Germinal center (tissue), 1 donor: ENCODE results near the gene LRRC37A3.
"Not testable (repeated sequence)": the region's sequence is repeated elsewhere in the genome, so short reads cannot be mapped to it uniquely, and the experiment has no call there.

ENCODE experiments used
- DNase-seq: peaks from one replicate; pipeline ENCODE4 v3.0.0; 2012; ENCODE audit warnings: mixed read lengths, low spot score

The LRRC37A3 gene

GRCh38 chr17:64919289-64920025, at the start of gene LRRC37A3:
LRRC37A3 (minus strand) TSS chr17:64919478; CDS start chr17:64897257, 22,221 bp downstream.
- peak; percentile 91 for DNase-seq

DNA sequence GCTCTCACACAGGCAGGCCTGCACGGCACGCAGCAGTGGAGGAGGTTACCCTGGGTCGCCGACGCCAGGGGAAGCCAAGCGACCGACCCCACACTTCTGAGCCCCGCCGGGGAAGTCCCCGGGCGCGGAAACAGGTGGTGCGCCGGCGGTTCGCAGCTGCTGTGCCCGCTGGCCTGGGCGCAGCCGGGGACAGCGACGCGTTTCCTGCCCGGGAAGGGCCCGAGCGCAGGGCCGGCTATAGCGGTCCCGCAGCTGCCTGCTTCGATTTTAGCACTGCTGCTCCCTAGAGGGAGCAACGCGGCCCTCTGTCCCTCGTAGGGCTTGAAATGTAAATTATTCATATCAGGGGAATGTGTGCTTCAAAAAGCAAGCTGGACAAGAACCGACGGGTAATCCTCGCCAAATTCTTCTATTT, 46.6 kb upstream of the LRRC37A3 start:
- peak; percentile 84 for DNase-seq

DNA sequence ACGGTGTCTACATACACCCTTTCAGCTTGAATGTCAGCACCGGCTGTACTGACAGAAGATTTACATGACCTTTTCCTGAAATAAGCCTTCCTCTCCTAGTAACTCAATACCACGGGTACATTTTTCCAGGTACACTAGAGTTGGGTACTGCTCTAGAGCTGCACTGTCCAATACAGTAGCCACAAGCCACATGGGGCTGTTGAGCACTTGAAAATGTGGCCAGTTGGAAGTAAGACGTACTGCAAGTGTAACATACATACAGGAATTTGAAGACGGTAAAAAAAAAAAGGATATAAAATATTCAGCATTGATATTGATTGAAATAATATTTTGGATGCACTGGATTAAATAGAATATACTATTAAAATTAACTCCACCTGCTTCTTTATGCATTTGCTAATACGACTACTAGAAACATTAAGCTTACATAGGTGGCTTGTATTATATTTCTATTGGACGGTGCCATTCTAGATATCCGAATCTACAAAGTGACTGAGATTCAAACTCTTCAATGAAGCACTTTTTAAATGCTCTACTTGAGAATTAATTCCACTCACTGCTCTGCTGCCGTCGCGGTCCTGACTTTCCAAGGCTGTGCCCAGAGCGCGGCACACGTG, 46.1 kb upstream of the LRRC37A3 start:
- not testable (repeated sequence) for DNase-seq

GRCh38 chr17:64964796-64965195, 45.5 kb upstream of the LRRC37A3 start:
- DNase-seq: no peak

DNA sequence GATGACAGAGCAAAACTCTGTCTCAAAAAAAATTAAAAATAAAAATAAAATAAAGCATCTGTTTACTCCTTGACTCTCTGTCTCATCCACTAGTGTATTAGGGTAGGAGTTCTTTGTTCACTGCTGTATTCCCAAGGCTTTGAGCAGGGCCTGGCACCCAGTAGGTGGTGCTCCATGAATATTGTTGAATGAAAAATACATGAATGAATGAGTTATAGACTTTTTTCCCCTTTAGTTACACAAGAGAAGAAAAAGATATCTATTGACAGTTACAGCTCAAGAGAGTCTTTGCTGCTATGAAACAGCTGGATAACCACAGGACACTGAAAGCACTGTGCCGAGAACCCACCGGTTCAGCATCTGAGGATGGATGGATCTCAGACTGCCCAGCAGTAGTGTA, 44.5 kb upstream of the LRRC37A3 start:
- DNase-seq: not testable (repeated sequence)

- DNase-seq: not testable (repeated sequence)
Measured at GRCh38 chr17:64961563-64962378, 42.5 kb upstream of the LRRC37A3 start.

DNA sequence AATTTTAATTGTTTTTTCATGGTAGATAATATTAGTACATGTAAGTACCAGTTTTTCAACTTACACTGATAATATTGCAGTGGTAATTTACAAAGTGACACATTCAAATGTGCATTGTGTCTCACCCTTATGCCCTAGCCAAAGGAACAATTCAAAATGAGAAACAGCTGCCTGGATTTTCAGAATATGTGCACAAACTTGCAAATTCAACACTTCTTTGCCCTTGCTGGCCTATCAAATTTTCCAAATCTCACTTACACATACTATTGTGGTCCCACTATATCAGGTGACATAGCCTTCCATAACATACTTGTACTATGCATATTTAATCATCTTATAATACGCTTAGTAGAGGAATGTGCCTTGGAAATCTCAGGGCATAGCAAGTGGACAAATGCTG, 32.6 kb upstream of the LRRC37A3 start:
- no peak for DNase-seq

- no peak for DNase-seq
Measured at GRCh38 chr17:64950871-64951270, 31.6 kb upstream of the LRRC37A3 start.

- DNase-seq: no peak
Measured at GRCh38 chr17:64947152-64947551, 27.9 kb upstream of the LRRC37A3 start.

DNA sequence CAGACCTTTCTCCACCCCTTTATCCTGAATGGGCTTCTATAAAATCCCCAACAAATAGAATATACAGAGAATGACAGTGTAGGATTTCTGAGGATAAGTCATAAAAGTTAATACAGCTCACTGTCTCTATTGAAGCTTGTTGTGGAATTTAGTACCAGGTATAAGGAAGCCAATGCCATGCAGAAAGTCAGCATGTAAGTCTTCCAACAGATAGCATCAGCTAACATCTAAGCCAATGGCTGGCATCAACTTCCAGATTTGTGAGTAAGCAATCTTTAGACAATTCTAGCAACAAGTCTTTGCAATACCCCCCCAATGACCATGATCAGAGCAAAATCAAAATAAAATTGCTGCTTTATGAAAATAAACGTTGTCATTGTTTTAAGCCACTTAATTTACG, 22.5 kb upstream of the LRRC37A3 start:
- DNase-seq: no peak

DNA sequence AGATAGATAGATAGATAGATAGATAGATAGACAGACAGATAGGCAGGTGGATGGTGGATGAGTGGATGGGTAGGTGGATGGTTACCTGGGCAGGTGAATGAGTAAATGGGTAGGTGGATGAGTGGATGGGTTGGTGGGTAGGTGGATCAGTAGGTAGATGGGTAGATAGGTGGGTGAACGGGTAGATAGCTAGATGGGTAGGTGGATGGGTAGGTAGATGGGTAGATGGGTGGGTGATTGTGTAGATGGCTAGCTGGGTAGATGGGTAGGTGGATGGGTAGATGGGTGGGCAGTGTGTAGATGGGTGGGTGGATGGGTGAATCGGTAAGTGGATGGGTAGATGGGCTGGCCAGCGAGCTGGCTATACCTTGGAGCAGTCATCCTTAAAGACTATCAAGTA, 21.8 kb upstream of the LRRC37A3 start:
- DNase-seq: no peak

DNA sequence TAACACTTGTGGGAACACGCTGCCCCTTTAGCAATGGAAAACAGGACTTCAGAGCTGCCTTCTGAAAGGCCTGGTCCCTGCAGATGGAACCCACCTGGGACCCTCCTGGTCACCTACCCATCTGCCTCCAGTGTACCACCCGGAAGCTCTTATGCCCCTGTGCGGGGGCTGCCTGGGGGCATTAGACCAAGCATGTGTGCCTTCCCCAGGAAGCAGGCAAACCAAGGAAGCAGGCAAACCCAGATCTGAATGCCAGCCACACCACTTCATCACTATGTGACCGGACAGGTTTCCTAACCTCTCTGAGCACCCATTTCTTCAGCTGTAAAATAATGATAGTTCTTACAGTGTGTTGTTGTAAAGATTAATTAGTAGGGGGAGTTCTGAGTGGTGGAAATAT, 20.8 kb upstream of the LRRC37A3 start:
- DNase-seq: no peak

DNA sequence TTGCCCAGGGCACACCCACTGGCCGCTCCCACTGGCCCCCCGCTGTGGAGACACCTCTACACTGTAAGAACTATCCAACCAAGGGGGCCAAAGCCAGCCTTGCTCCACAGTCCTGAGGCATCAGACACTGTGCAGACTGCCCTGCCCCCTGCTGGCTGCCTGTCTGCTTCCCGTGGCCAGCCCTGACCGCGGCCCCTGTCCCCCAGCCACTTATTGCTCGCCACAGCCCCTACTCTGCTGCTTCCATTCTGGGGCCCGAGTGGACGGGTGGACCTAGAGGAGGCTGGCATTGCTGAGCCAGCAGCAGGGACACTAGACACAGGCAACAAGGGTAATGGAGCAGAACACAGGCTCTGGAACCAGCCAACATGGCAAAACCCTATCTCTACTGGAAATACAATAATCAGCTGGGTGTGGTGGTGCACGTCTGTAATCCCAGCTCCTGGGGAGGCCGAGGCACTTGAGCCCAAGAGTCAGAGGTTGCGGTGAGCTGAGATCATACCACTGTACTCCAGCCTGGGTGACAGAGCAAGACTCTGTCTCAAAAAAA, 19.7 kb upstream of the LRRC37A3 start:
- peak; percentile 35 for DNase-seq

- no peak for DNase-seq
Measured at GRCh38 chr17:64938290-64938689, 19.0 kb upstream of the LRRC37A3 start.

DNA sequence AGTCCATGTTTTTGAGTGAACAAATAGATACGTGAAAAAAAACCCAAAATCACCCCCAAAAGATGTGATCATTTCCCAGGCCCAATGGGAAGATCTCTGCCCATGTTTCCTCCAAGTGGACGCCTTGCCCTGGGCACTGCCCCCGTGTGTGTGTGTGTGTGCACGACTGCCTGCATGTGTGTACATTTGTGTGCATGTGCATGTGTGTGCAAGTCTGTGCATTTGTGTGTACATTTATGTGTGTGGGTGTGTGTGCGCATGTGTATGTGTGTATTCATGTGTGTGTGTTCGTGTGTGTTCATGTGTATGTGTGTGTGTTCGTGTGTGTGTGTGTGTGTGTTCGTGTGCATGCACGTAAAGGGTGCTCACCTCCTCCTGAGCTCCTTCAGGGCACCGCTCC, 16.8 kb upstream of the LRRC37A3 start:
- no peak for DNase-seq

- DNase-seq: not testable (repeated sequence)
Measured at GRCh38 chr17:64934284-64934778, 15.1 kb upstream of the LRRC37A3 start.

DNA sequence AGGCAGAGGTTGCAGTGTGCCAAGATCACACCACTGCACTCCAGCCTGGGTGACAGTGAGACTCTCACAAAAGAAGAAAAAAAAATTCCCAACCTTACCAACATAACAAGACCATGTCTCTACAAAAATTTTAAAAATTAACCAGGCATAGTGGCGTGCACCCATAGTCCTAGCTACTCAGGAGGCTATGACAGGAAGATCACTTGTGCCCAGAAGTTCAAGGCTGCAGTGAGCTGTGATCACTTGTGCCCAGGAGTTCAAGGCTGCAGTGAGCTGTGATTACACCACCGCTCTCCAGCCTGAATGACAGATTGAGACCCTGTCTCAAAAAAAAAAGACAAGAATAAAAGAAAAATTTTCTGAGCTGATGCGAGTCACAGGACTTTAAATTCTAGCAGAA, 13.6 kb upstream of the LRRC37A3 start:
- not testable (repeated sequence) for DNase-seq

DNA sequence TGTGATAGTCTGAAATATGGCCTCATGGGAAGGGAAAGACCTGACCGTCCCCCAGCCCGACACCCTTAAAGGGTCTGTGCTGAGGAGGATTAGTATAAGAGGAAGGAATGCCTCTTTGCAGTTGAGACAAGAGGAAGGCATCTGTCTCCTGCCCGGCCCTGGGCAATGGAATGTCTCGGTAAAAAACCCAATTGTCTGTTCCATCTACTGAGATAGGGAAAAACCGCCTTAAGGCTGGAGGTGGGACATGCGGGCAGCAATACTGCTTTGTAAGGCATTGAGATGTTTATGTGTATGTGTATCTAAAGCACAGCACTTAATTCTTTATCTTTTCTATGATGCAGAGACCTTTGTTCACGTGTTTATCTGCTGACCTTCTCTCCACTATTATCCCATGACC, 11.1 kb upstream of the LRRC37A3 start:
- not testable (repeated sequence) for DNase-seq

- DNase-seq: not testable (repeated sequence)
Measured at GRCh38 chr17:64929419-64930209, 10.3 kb upstream of the LRRC37A3 start.

- not testable (repeated sequence) for DNase-seq
Measured at GRCh38 chr17:64928701-64929100, 9.4 kb upstream of the LRRC37A3 start.

- DNase-seq: not testable (repeated sequence)
Measured at GRCh38 chr17:64927444-64927843, 8.2 kb upstream of the LRRC37A3 start.
